Measurements from ENCODE around the gene ZNF236. TPM values are rescaled to one million over a fixed set of nuclear protein-coding genes. Genes with fewer than 3 reads are reported as not detected.

Gene ZNF236
- total and polyA plus RNA-seq, 2 donors (not counting 1 experiment from before 2014, with no cell fraction given), result 2.9 to 8.4 TPM

DNA sequence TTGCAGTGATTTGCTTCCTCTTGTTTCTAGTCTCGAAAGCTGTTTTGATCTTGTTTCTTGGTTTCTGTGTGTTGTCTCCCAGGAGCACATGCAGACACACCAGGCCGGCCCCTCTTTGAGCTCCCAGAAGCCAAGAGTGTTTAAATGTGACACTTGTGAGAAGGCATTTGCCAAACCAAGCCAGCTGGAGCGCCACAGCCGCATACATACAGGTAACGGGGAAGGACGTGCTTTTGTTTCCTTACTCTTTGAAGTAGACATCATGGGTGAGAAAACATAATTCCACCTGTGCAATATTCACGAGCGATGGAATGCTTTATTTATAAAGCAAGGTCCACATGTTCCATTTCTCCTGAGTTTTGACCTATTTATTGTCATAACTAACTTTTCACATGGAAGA, 137.2 kb downstream of the ZNF236 start:
- H3K79me2 ChIP-seq (ENCODE audit: control insufficient read depth, insufficient read depth, low read length), result no peaks in the 10 kb centered on the region
- no peak for TF ChIP-seq EZH2 (IDR thresholded peaks at IDR 0.05; ENCODE audit: low read length, missing control alignments)
- TF ChIP-seq, protein P1, sequence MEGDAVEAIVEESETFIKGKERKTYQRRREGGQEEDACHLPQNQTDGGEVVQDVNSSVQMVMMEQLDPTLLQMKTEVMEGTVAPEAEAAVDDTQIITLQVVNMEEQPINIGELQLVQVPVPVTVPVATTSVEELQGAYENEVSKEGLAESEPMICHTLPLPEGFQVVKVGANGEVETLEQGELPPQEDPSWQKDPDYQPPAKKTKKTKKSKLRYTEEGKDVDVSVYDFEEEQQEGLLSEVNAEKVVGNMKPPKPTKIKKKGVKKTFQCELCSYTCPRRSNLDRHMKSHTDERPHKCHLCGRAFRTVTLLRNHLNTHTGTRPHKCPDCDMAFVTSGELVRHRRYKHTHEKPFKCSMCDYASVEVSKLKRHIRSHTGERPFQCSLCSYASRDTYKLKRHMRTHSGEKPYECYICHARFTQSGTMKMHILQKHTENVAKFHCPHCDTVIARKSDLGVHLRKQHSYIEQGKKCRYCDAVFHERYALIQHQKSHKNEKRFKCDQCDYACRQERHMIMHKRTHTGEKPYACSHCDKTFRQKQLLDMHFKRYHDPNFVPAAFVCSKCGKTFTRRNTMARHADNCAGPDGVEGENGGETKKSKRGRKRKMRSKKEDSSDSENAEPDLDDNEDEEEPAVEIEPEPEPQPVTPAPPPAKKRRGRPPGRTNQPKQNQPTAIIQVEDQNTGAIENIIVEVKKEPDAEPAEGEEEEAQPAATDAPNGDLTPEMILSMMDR (conservative IDR thresholded peaks at IDR 0.05 in 1 of 2, IDR thresholded peaks at IDR 0.05 in 1 of 2; ENCODE audit: low read depth in 1 of 2, low read length in 2 of 2), result no peak
- no peak overlapping the region for H3K9ac ChIP-seq (ENCODE audit: insufficient read depth, low read length)
- no peaks in the 10 kb centered on the region for H3K27me3 ChIP-seq (ENCODE audit: control insufficient read depth, insufficient read depth, low read length)
- H4K20me1 ChIP-seq (ENCODE audit: control insufficient read depth, extremely low read depth, insufficient read depth, low read length), result no peaks in the 10 kb centered on the region
- H3K4me1 ChIP-seq (ENCODE audit: control insufficient read depth, extremely low read depth, insufficient read depth, low read length), result no peaks in the 10 kb centered on the region
- H3K36me3 ChIP-seq (ENCODE audit: control insufficient read depth, insufficient read depth, low read length), result peaks cover 4% of the 10 kb centered on the region
- no peak overlapping the region for H2AFZ ChIP-seq (ENCODE audit: low read length)
- H3K27ac ChIP-seq (ENCODE audit: insufficient read depth, low read length), result no peak overlapping the region
- H3K9me3 ChIP-seq (ENCODE audit: control insufficient read depth, insufficient read depth, low read depth, low read length), result no peaks in the 10 kb centered on the region
- DNase-seq (ENCODE audit: low read depth in 2 of 2), result no peak
- no peak overlapping the region for H3K4me2 ChIP-seq (ENCODE audit: extremely low read depth, insufficient read depth, low read length)
- H3K4me3 ChIP-seq (replicated peaks in 1 of 4; ENCODE audit: control extremely low read depth in 1 of 4, insufficient read depth in 1 of 4, low read depth in 3 of 4, low read length in 4 of 4), result no peak overlapping the region

DNA sequence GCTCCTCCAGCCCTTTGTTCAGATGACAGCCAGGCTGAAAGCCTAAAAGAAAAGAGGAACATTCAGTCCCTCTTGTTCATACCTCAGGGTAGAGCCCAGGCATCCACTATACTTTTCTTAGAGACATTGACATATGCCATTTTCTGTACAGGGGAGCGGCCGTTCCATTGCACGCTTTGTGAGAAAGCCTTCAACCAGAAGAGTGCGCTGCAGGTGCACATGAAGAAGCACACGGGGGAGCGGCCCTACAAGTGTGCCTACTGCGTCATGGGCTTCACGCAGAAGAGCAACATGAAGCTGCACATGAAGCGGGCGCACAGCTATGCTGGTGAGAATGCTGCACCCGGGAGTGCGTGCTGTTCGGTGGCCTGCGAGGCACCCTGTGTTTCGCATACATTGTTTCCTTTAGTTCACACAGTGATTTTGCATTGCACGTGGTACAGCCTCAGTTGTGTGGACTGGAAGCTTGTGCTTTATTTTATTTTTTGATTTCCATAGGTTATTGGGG, 138.2 kb downstream of the ZNF236 start:
- DNase-seq (ENCODE audit: low read depth in 2 of 2), result no peak
- no peaks in the 10 kb centered on the region for H3K27me3 ChIP-seq (ENCODE audit: control insufficient read depth, insufficient read depth, low read length)
- no peak overlapping the region for H3K4me3 ChIP-seq (replicated peaks in 1 of 4; ENCODE audit: control extremely low read depth in 1 of 4, insufficient read depth in 1 of 4, low read depth in 3 of 4, low read length in 4 of 4)
- H3K9ac ChIP-seq (ENCODE audit: insufficient read depth, low read length), result no peak overlapping the region
- peaks cover 4% of the 10 kb centered on the region for H3K36me3 ChIP-seq (ENCODE audit: control insufficient read depth, insufficient read depth, low read length)
- no peak for TF ChIP-seq EZH2 (IDR thresholded peaks at IDR 0.05; ENCODE audit: low read length, missing control alignments)
- TF ChIP-seq, protein P1 (conservative IDR thresholded peaks at IDR 0.05 in 1 of 2, IDR thresholded peaks at IDR 0.05 in 1 of 2; ENCODE audit: low read depth in 1 of 2, low read length in 2 of 2), result no peak
- no peaks in the 10 kb centered on the region for H3K9me3 ChIP-seq (ENCODE audit: control insufficient read depth, insufficient read depth, low read depth, low read length)
- H4K20me1 ChIP-seq (ENCODE audit: control insufficient read depth, extremely low read depth, insufficient read depth, low read length), result no peaks in the 10 kb centered on the region
- no peak overlapping the region for H3K4me2 ChIP-seq (ENCODE audit: extremely low read depth, insufficient read depth, low read length)
- H2AFZ ChIP-seq (ENCODE audit: low read length), result no peak overlapping the region
- H3K27ac ChIP-seq (ENCODE audit: insufficient read depth, low read length), result no peak overlapping the region
- no peaks in the 10 kb centered on the region for H3K4me1 ChIP-seq (ENCODE audit: control insufficient read depth, extremely low read depth, insufficient read depth, low read length)
- H3K79me2 ChIP-seq (ENCODE audit: control insufficient read depth, insufficient read depth, low read length), result no peaks in the 10 kb centered on the region

DNA sequence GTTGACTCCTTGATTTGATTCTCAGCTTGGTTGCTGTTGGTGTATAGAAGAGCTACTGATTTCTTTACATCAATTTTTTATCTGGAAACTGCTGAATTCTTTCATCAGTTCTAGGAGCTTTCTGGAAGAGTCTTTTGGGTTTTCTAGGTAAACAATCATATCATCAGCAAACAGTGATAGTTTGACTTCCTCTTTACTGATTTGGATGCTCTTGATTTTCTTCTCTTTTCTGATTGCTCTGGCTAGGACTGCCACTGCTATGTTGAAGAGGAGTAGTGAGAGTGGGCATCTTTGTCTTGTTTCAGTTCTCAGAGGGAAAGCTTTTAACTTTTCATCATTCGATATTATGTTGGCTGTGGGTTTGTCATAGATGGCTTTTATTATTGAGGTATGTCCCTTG, 140.5 kb downstream of the ZNF236 start:
- TF ChIP-seq, protein P1 (conservative IDR thresholded peaks at IDR 0.05 in 1 of 2, IDR thresholded peaks at IDR 0.05 in 1 of 2; ENCODE audit: low read depth in 1 of 2, low read length in 2 of 2), result no peak
- no peak for TF ChIP-seq EZH2 (IDR thresholded peaks at IDR 0.05; ENCODE audit: low read length, missing control alignments)

More for the DNA sequence above, 140.5 kb downstream of the ZNF236 start:
- H3K4me3 ChIP-seq (replicated peaks in 1 of 4; ENCODE audit: control extremely low read depth in 1 of 4, insufficient read depth in 1 of 4, low read depth in 3 of 4, low read length in 4 of 4), result no peak overlapping the region
- no peak overlapping the region for H3K4me2 ChIP-seq (ENCODE audit: extremely low read depth, insufficient read depth, low read length)
- no peaks in the 10 kb centered on the region for H4K20me1 ChIP-seq (ENCODE audit: control insufficient read depth, extremely low read depth, insufficient read depth, low read length)
- no peaks in the 10 kb centered on the region for H3K4me1 ChIP-seq (ENCODE audit: control insufficient read depth, extremely low read depth, insufficient read depth, low read length)
- no peak overlapping the region for H2AFZ ChIP-seq (ENCODE audit: low read length)
- peaks cover 2% of the 10 kb centered on the region for H3K79me2 ChIP-seq (ENCODE audit: control insufficient read depth, insufficient read depth, low read length)
- no peak overlapping the region for H3K9ac ChIP-seq (ENCODE audit: insufficient read depth, low read length)
- H3K36me3 ChIP-seq (ENCODE audit: control insufficient read depth, insufficient read depth, low read length), result peaks cover 1% of the 10 kb centered on the region
- no peak overlapping the region for H3K27ac ChIP-seq (ENCODE audit: insufficient read depth, low read length)
- DNase-seq (ENCODE audit: low read depth in 2 of 2), result no peak
- H3K27me3 ChIP-seq (ENCODE audit: control insufficient read depth, insufficient read depth, low read length), result no peaks in the 10 kb centered on the region
- no peaks in the 10 kb centered on the region for H3K9me3 ChIP-seq (ENCODE audit: control insufficient read depth, insufficient read depth, low read depth, low read length)

Data from fibroblast of lung (primary cell).